A549 (cell line): ENCODE results near the gene ARHGAP22. TPM values are rescaled to one million over a fixed set of nuclear protein-coding genes. Genes with fewer than 3 reads are reported as not detected.
A peak's percentile ranks its signal among the peaks of the same experiment; 100 is the strongest.

Source experiments
- ATAC-seq, 2 experiments: fragments of 200-7000 bp in 1 of 2; fragments of >200 bp in 1 of 2; cut with Nextera tagmentation in 1 of 2; cut with Tn5 transposase in 1 of 2; 3 replicates each; pipeline versions ENCODE4 v1.8.0 to v1.9.1; 2018 to 2020; ENCODE audit warnings: mild to moderate bottlenecking in 1 of 2, moderate library complexity in 1 of 2
- CTCF ChIA-PET: fragments of 300-600 bp; sonication (Branson Sonifier 250); formaldehyde crosslinking; extraction: SDS; loops from one replicate; lab custom pipeline; 2021; ENCODE audit warnings: antibody characterized with exemption, inconsistent platforms; lab: Yijun Ruan, JAX
- POLR2A ChIA-PET: fragments of 350-600 bp; formaldehyde crosslinking; extraction: SDS; loops from one replicate; lab custom pipeline; 2021; ENCODE audit warnings: antibody characterized with exemption, inconsistent platforms; lab: Yijun Ruan, JAX
- DNase-seq, 2 experiments: peaks; one replicate each; pipeline versions ENCODE4 v3.0.0 to v3.0.0-alpha.2; 2011 to 2016; ENCODE audit warnings: low read depth in 1 of 2, low spot score in 1 of 2
- FAIRE-seq: peaks from 2 replicates; lab custom pipeline; 2011; peaks lifted over from hg19 to GRCh38; lab: Jason Lieb, UNC
- H3K27ac ChIP-seq, 2 experiments: fragments of >200 bp; sonication (Bioruptor Twin); formaldehyde crosslinking; 3 replicates each; pipeline ENCODE4 v1.5.1; 2016 to 2017
- H3K4me1 ChIP-seq: fragments of >200 bp; sonication (Bioruptor Twin); formaldehyde crosslinking; 3 replicates; pipeline ENCODE4 v1.6.1; 2016
- H3K4me2 ChIP-seq: fragments of >200 bp; sonication (Bioruptor Twin); formaldehyde crosslinking; 3 replicates; pipeline ENCODE4 v1.6.1; 2016
- H3K4me3 ChIP-seq: fragments of >200 bp; sonication (Bioruptor Twin); formaldehyde crosslinking; 3 replicates; pipeline ENCODE4 v1.5.1; 2016
- H3K9me3 ChIP-seq: fragments of >200 bp; sonication (Bioruptor Twin); formaldehyde crosslinking; 3 replicates; pipeline ENCODE4 v1.6.1; 2016
- ATOH8 ChIP-seq: fragments of 250-450 bp; sonication (Bioruptor Pico); IDR thresholded peaks from 2 replicates; pipeline ENCODE4 v1.5.0; 2020; ENCODE audit warnings: low read depth, mild to moderate bottlenecking, moderate library complexity
- BCL3 ChIP-seq: fragments of >200 bp; sonication (Bioruptor Twin); formaldehyde crosslinking; IDR thresholded peaks from 3 replicates; pipeline ENCODE4 v1.6.1; 2016
- CBX2 ChIP-seq: fragments of 200-600 bp; sonication (generic); IDR thresholded peaks from 2 replicates; pipeline ENCODE4 v1.6.1; 2016; ENCODE audit warnings: low read depth, mild to moderate bottlenecking, borderline replicate concordance
- CBX8 ChIP-seq: fragments of 200-600 bp; sonication (generic); IDR thresholded peaks from 2 replicates; pipeline ENCODE4 v1.6.1; 2016
- E2F6 ChIP-seq: IDR thresholded peaks from 2 replicates; pipeline ENCODE4 v1.6.1; 2012; ENCODE audit warnings: low read depth, borderline replicate concordance
- ESRRA ChIP-seq: fragments of 150-350 bp; IDR thresholded peaks from 2 replicates; pipeline ENCODE4 v1.6.1; 2014; ENCODE audit warnings: mild to moderate bottlenecking, low read length, borderline replicate concordance
- FOXS1 ChIP-seq: fragments of 250-450 bp; sonication (Bioruptor Pico); IDR thresholded peaks from 2 replicates; pipeline ENCODE4 v1.5.0; 2020; ENCODE audit warnings: mild to moderate bottlenecking, moderate library complexity
- HOXA7 ChIP-seq: fragments of 250-450 bp; sonication (Bioruptor Pico); IDR thresholded peaks from 2 replicates; pipeline ENCODE4 v1.5.0; 2020; ENCODE audit warnings: mild to moderate bottlenecking, moderate library complexity
- HOXB13 ChIP-seq: fragments of 250-450 bp; sonication (Bioruptor Pico); IDR thresholded peaks from 2 replicates; pipeline ENCODE4 v1.5.0; 2020; ENCODE audit warnings: low read depth, mild to moderate bottlenecking, moderate library complexity
- KDM5A ChIP-seq: fragments of 200-600 bp; sonication (generic); IDR thresholded peaks from 2 replicates; pipeline ENCODE4 v1.6.1; 2016; ENCODE audit warnings: antibody characterized with exemption, mild to moderate bottlenecking
- NPAS2 ChIP-seq: fragments of 250-450 bp; sonication (Bioruptor Pico); IDR thresholded peaks from 2 replicates; pipeline ENCODE4 v1.8.0; 2022; ENCODE audit warnings: mild to moderate bottlenecking, moderate library complexity, borderline replicate concordance
- POLR2AphosphoS2 ChIP-seq: conservative IDR thresholded peaks from 2 replicates; pipeline ENCODE4 v1.6.1; 2012; ENCODE audit warnings: low read length, improper control_type of control experiment, inconsistent platforms
- RNF2 ChIP-seq: fragments of 200-600 bp; sonication (generic); IDR thresholded peaks from 2 replicates; pipeline ENCODE4 v1.6.1; 2016; ENCODE audit warnings: low read depth, mild to moderate bottlenecking, antibody characterized with exemption, moderate library complexity, borderline replicate concordance
- SREBF2 ChIP-seq: fragments of 450-650 bp; IDR thresholded peaks from 2 replicates; pipeline ENCODE4 v1.6.1; 2014; ENCODE audit warnings: mild to moderate bottlenecking, moderate library complexity
- TP53 ChIP-seq: fragments of 250-450 bp; sonication (Bioruptor Pico); IDR thresholded peaks from 2 replicates; pipeline ENCODE4 v1.5.0; 2021; ENCODE audit warnings: mild to moderate bottlenecking, moderate library complexity
- ZC3H11A ChIP-seq: fragments of 450-650 bp; IDR thresholded peaks from 2 replicates; pipeline ENCODE4 v1.6.1; 2014; ENCODE audit warnings: antibody characterized with exemption, mild to moderate bottlenecking
- ZFP36 ChIP-seq: fragments of 450-650 bp; IDR thresholded peaks from 2 replicates; pipeline ENCODE4 v1.6.1; 2014; ENCODE audit warnings: borderline replicate concordance; ENCODE audit not compliant: partially characterized antibody
- ZNF302 ChIP-seq: fragments of 250-450 bp; sonication (Bioruptor Pico); IDR thresholded peaks from 2 replicates; pipeline ENCODE4 v1.9.0; 2021; ENCODE audit warnings: inconsistent platforms, mild to moderate bottlenecking, moderate library complexity
- WGBS: methylation state at CpG from one replicate; pipeline ENCODE4 v1.1.6; 2017; ENCODE audit errors: missing lambda C conversion rate; 5-methylcytosine and 5-hydroxymethylcytosine counted together
- polyA plus RNA-seq, 4 experiments: library from polyadenylated mRNA; depleted of rRNA in 3 of 4; stranded (reverse); fragments of >200 nt; fragmentation: RNase III in 1 of 4; extraction: RNeasy Plus Mini Kit Qiagen cat#74134 plus additional on column Dnase treatment in 1 of 4; gene quantifications; 2 replicates in 3 of 4; 3 replicates in 1 of 4; pipeline ENCODE4 v1.2.3, GENCODE V29; 2011 to 2017
- TF ChIP-seq, protein P1 (sequence below): fragments of >200 bp; sonication (Bioruptor Twin); formaldehyde crosslinking; IDR thresholded peaks from 3 replicates; pipeline ENCODE4 v1.5.1; 2016
- TF ChIP-seq, protein P2 (sequence below): IDR thresholded peaks from 2 replicates; pipeline ENCODE4 v1.6.1; 2012

ARHGAP22 gene
- polyA plus RNA-seq, 2 of the 4 experiments (the other 2 are of a cell fraction), result 1.9 to 3.2 TPM

- Histone ChIP-seq H3K4me2 (0 out of 3 replicates have a peak overlapping the region, but pooled peaks have one; percentile 25), H3K4me3 (no peak overlapping the region)
- DNase-seq, result peak in 1 of 2 experiments; percentile 22
- peak; percentile 43 to 58; a peak in 4 of 6 replicates for ATAC-seq
- TF ChIP-seq ATOH8 (CRISPR knock-in tag) (no peak), BCL3 (no peak)
- TF ChIP-seq, protein P1, sequence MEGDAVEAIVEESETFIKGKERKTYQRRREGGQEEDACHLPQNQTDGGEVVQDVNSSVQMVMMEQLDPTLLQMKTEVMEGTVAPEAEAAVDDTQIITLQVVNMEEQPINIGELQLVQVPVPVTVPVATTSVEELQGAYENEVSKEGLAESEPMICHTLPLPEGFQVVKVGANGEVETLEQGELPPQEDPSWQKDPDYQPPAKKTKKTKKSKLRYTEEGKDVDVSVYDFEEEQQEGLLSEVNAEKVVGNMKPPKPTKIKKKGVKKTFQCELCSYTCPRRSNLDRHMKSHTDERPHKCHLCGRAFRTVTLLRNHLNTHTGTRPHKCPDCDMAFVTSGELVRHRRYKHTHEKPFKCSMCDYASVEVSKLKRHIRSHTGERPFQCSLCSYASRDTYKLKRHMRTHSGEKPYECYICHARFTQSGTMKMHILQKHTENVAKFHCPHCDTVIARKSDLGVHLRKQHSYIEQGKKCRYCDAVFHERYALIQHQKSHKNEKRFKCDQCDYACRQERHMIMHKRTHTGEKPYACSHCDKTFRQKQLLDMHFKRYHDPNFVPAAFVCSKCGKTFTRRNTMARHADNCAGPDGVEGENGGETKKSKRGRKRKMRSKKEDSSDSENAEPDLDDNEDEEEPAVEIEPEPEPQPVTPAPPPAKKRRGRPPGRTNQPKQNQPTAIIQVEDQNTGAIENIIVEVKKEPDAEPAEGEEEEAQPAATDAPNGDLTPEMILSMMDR, result peak; percentile 16; the same call in 1 of the 3 replicates
- TF ChIP-seq, all 56 proteins: peak for 1
- Histone ChIP-seq H3K27ac (no peak overlapping the region), H3K9me3 (no peaks in the 10 kb centered on the region), H3K4me1 (no peaks in the 10 kb centered on the region)
- WGBS, result 12% methylated on average over 2 of the region's 2 CpGs
- POLR2A ChIA-PET, result no interaction called here
- CTCF ChIA-PET, result interaction anchor here (0.9 to 5.3 kb wide), 11 partner anchors 9 to 74 kb away, joined by 3 to 39 read pairs (median 5); partner anchors contain the start of gene ARHGAP22
- FAIRE-seq, result no peak
Measured at GRCh38 chr10:48614481-48615390, 9.9 kb upstream of the ARHGAP22 start.

- Histone ChIP-seq H3K4me3 (no peak overlapping the region), H3K4me1 (no peaks in the 10 kb centered on the region), H3K4me2 (no peak overlapping the region)
- DNase-seq, result no peak
- TF ChIP-seq HOXB13 (CRISPR knock-in tag), result no peak
- no peak for TF ChIP-seq POLR2AphosphoS2
- TF ChIP-seq HOXA7 (CRISPR knock-in tag), result no peak
- no peak for TF ChIP-seq TP53 (CRISPR knock-in tag)
- no peak for TF ChIP-seq CBX8
- no peak for TF ChIP-seq ZC3H11A
- TF ChIP-seq SREBF2, result no peak
- TF ChIP-seq NPAS2, result no peak
- TF ChIP-seq, protein P2, sequence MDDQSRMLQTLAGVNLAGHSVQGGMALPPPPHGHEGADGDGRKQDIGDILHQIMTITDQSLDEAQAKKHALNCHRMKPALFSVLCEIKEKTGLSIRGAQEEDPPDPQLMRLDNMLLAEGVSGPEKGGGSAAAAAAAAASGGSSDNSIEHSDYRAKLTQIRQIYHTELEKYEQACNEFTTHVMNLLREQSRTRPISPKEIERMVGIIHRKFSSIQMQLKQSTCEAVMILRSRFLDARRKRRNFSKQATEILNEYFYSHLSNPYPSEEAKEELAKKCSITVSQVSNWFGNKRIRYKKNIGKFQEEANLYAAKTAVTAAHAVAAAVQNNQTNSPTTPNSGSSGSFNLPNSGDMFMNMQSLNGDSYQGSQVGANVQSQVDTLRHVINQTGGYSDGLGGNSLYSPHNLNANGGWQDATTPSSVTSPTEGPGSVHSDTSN, result no peak
- no peak for TF ChIP-seq ESRRA
- no peak for TF ChIP-seq E2F6
- TF ChIP-seq ZNF302 (CRISPR knock-in tag), result no peak
- TF ChIP-seq ZFP36, result no peak
- TF ChIP-seq RNF2, result no peak
- TF ChIP-seq FOXS1, result no peak
- no peak for TF ChIP-seq KDM5A
- no peak for TF ChIP-seq CBX2
- TF ChIP-seq, all 56 proteins: peak for 0
- 96% methylated on average over 2 of the region's 2 CpGs for WGBS
- ATAC-seq (no peak), FAIRE-seq (no peak)
- H3K9me3 ChIP-seq, result no peaks in the 10 kb centered on the region
- CTCF ChIA-PET, result interaction anchor here (2.2 to 8.3 kb wide), 2 partner anchors 20 to 44 kb away, joined by 8 to 112 read pairs; no protein-coding TSS in a partner anchor
- no peak overlapping the region for H3K27ac ChIP-seq
- POLR2A ChIA-PET, result no interaction called here
Measured at GRCh38 chr10:48613016-48613415, 8.1 kb upstream of the ARHGAP22 start.
